ENCODE data around the gene CISD3.

CISD3 gene

DNA sequence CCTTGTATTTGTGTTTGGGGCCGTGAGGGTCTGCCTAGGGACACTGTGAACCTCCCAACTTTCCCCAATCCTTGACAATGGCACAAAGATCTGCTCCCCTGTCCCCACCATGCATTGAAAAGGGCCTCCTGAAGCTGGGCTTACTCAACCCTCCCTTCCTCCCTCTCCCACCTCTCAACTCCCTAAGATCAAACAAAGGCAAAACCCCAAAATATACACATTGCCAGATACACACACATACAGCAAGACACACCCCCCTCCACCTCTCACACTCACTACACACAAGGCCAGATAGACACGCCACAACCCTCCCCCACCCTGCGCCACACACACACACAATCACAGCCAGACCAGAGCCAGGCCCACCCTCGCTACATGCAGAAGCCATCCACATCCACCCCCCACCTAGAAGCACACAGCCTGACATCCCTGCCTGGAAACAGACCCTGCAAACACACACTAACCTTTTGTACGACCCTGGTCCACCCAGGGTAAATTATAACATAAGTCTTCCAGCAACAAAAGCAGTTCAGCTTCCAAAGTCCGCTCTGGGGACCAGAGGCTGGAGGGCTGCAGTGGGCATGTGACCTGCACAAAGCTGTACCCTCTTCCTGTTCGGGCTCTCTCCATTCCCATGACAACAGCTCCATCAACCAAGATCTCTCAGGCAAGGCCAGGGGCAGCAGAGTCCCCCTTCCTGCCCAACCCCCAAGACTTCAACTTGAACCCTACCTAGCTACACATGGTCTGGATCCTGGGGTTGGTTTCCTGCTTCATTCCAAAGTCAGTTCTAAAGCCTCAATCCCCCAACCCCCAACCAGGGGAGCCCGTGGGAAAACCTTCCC lies 16.1 kb downstream of the CISD3 start:
- FAIRE-seq = no peak

DNA sequence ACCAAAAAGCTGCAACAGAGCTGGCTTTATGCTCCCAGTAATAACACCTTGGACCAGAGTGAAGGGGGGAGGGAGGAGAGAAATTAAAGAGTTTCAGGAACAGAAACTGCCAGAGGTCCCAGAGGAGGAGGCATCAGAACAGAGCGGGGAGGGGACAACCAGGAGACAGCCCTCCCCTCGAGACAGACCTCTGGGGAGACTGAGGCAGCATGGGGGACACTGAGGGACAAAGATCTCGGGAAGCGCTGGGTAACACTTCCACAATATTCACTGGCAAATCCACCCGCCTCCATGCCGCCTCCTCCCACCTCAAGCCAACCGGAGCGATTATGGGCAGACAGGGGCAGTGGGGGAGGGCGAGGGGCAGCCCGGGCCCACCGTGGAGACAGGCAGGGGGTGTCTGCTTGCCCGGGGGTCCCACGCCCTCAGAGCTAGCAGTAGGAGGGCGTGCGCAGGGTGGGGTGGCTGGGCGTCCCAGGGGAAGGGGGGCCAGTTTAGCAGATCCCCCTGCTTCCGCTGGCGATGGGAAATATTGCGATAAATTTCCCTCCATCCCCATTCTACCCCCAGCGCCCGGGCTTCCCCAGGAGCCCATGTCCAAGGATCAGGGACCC lies 16.8 kb downstream of the CISD3 start:
- FAIRE-seq = no peak

GRCh38 chr17:38747463-38748148 lies 17.5 kb downstream of the CISD3 start:
- FAIRE-seq = no peak

DNA sequence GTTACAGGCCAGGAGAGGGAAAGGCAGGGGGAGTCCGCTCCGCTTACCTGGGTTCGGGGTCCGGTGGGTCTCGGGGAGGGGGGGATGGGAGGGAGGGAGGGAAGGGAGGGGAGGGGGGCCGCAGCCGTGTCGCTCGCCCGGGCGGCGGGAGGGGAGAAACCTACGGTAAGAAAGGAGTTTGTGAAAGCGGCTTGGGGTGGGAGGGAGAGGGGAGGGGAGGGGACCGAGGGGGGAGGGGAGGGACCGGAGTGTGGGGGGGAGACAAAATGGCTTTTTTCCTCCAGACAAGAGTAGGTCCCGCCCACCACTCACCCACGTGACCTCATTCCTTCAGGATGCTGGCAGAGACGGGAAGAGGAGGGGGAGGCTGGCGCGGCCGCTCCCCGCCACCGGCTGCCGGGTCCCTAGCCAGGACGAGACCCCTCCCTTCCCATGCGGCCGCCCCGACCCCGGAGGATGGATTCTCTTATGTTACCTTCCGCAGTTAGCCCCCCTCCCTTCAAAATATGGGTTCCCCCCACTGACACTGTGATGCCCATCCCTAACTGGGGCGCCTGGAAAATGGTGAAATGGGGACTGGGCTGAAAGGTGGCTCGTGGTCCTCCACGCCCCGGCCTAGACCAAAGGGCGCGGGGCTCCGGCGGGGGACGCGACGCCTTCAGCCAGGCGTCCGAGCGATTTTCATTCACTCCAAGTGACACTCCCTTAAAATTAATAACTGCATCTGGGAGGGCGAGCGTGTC lies 18.2 kb downstream of the CISD3 start, which contains the start of gene PCGF2:
Gene PCGF2, minus strand, starts transcription at position 188 of the 743 bp plus-strand sequence. CDS start 7,934 bp downstream, outside the sequence.
- no peak for FAIRE-seq

DNA sequence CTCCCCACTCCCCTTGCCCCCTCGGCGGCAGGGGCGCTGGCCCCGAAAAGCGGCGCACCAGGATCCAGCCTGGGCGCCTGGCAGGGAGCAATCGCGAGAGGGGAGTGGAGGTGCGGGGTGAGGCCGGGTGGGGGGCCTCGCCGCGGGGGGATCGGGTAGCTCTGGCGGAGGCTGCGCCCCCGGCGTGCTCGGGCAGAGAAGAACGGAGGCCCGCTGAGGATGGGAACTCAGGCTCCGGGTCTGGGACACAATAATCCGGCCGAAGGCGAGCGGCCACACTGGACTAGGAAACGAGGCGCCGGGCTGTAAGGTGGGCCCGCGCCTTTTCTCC lies 18.7 kb downstream of the CISD3 start:
- FAIRE-seq = no peak

- no peak for FAIRE-seq
These were observed 19.3 kb downstream of the CISD3 start for GRCh38 chr17:38749223-38750043.

DNA sequence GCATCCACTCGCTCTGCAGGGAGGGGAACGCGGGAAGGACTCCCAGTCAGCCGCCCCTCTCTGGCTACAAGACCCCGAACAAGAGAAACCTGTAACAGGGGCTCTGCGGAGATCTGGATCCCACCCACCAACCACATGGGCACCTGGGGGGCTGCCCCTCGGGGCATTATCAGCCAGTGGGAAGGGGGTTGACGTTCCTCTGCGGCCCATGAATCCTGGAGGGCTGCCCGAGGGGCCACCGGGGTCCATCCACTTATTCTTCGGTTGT lies 19.8 kb downstream of the CISD3 start:
- no peak for FAIRE-seq

- no peak for FAIRE-seq
These were observed 20.4 kb downstream of the CISD3 start for GRCh38 chr17:38750312-38751121.

GRCh38 chr17:38751144-38751807 lies 21.1 kb downstream of the CISD3 start:
- FAIRE-seq = no peak

- FAIRE-seq = no peak
These were observed 21.7 kb downstream of the CISD3 start for GRCh38 chr17:38751808-38752307.

- FAIRE-seq = no peak
These were observed 22.3 kb downstream of the CISD3 start, which contains the start of gene PSMB3 for GRCh38 chr17:38752308-38753070. Gene PSMB3, plus strand, starts transcription at chr17:38752741. Its CDS starts 86 bp downstream, at chr17:38752827.

GRCh38 chr17:38753071-38753506 lies 22.9 kb downstream of the CISD3 start:
- FAIRE-seq = no peak

- no peak for FAIRE-seq
These were observed 31.5 kb downstream of the CISD3 start for GRCh38 chr17:38761612-38762011.

GRCh38 chr17:38762231-38762630 lies 32.1 kb downstream of the CISD3 start:
- no peak for FAIRE-seq

DNA sequence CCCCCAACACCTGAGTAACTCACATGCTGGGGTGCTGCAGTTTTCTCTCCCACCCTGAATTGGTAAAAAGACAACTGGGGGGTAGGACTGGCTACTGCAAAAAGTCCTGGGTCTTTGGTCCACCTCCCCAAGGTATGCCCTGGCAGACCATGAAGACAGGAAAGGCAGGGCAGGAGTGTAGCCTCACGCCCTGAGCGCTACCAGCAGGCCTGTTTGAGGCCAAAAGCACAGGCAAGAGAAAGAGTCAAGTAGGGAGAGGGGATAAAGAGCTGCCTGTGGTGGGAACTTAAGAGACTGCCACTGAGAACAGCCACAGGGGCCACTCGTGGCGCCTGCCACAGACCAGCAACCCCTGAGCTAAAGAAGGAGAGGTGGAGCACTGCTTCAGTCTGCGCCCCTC lies 36.2 kb downstream of the CISD3 start:
- FAIRE-seq = no peak

GRCh38 chr17:38768417-38768816 lies 38.3 kb downstream of the CISD3 start:
- FAIRE-seq = no peak

GRCh38 chr17:38773258-38773657 lies 43.1 kb downstream of the CISD3 start:
- FAIRE-seq = no peak

DNA sequence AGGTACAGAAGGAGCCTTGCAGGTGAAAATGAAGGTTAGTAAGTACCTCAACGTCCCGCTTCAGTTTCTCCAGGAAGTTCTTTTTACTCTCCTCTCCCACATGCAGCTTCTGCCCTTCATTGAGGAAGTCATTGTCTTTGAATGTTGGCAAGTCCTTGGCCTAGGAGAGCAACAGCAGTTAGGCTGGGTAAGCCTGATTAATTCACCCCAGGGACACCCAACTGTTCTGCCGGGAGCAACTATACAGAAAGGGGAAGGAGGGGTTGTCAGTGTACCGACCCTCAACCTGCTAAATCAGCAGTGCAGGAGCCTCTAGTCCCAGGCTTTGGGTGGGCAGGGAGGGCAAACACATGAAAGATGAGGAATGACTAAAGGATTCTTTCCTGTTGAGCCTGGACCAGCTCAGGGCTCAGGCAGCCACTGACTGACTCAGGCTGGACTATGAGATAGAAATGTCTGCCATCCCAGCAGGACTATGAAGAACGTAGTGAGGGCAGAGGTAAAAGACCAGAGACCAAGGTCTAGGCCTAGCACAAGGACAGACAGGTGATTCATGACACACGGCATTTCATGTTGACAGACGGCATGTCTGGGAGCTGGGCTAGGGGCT lies 47.6 kb downstream of the CISD3 start:
- FAIRE-seq = no peak
